ENCODE data around the gene SLC27A4.

The SLC27A4 gene

DNA sequence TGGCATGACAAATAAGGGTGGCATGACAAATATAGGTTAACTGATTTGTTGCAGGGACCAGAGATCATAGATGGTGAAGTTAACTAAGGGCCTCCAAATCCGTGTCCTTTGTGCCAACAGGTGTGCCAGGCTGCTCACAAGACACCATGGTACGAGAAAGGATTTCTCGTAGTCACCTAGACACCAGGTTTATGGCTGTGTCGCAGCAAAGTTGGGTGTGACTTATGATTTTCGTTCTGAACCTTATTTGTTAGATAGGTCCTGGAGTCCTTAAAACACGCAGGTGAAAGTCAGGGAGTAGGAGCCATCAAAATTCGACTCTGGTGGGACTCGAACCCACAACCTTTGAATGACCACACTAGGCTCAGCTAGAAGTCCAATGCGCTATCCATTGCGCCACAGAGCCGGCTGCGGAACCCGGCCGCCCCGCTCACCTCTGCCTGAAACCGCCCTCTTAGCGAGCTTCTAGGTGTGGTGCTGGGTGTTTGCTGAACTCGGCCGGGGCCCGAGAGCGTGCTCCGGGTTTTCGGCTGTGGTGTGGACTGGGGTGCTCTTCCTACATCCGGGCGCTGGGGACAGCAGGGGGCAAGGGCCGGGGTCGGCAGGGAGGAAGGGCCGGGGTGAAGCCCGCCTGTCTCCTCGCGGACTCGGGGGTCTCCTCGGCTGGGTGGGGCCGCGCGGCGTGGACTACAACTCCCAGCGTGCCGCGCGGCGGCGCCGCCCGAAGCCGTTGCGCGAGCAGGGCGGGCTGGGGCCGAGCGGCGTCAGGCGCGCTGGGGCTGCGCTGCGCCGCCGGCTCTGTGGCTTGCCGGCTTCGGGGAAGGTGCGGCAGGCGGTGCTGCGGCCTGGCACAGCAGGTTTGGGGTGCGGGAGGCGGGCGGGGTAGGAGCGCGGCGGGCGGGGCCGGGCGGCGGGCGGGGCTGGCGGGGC is at the start of gene SLC27A4:
Gene SLC27A4, plus strand, starts transcription at position 767 of the 930 bp plus-strand sequence. CDS start 2,606 bp downstream, outside the sequence.
- peak; percentile 82 for DNase-seq

DNA sequence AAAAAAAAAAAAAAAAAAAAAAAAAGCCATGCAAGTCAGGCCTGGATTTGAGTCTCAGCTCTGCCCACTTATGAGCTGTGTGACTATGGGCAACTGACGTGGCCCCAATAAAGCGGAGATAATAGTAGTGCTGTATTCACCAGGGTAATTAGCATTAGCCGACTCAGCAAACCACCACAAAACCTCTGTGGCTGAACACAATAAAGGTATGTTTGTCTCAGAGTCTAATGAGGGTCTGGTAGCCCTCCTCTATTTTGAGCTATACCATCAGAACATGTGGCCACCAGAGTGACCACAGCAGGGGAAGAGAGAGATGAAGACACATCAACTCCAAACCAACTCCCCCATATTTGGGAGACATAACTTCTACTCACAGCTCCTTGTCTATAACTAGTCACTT is 48.3 kb upstream of the SLC27A4 start:
- no peak for DNase-seq

- no peak for DNase-seq
These were observed 47.2 kb upstream of the SLC27A4 start for GRCh38 chr9:128293091-128293490.

DNA sequence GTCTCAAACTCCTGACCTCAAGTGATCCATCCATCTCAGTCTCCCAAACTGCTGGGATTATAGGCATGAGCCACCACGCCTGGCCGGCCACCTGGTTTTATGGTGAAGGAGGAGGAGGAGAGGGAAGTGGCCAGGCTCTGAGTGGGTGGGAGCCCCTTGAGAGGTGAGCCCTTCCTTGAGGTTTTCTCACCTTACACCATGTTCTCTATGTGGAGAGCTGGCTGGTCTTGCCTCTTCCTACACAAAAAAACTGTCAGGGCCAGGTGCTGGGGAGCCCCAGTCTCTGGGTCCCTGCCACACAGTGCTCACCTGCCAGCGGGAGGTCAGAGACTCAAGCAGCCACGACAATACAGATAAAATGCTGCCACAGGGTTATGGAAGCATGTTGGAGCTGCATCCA is 46.2 kb upstream of the SLC27A4 start:
- no peak for DNase-seq

GRCh38 chr9:128296340-128297220 is 43.7 kb upstream of the SLC27A4 start:
- DNase-seq = no peak

DNA sequence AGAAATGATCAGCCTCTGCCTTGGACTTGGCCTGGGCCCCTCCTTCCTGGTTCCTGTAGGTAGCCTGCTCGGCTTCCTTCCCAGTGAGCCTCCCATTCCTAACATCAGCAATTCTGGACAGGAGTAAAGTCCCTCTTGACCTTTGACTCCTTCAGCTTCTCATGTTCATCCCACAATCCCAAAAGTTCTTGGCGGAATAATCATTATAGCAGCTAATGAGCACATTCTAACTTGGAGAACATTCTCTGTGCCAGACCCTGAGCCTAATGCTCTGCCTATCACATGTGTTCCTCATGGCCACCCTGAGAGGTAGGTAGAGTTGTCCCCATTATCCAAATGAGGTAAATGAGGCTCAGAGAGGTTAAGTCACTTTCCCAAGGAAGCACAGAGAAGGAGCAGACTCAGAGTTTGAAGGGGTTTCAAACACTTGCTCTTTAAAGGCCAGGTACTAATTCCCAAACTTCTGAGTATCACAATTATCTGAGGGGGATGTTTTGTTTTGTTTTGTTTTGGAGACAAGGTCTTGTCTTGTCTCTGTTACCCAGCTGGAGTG is 43.0 kb upstream of the SLC27A4 start:
- no peak for DNase-seq

DNA sequence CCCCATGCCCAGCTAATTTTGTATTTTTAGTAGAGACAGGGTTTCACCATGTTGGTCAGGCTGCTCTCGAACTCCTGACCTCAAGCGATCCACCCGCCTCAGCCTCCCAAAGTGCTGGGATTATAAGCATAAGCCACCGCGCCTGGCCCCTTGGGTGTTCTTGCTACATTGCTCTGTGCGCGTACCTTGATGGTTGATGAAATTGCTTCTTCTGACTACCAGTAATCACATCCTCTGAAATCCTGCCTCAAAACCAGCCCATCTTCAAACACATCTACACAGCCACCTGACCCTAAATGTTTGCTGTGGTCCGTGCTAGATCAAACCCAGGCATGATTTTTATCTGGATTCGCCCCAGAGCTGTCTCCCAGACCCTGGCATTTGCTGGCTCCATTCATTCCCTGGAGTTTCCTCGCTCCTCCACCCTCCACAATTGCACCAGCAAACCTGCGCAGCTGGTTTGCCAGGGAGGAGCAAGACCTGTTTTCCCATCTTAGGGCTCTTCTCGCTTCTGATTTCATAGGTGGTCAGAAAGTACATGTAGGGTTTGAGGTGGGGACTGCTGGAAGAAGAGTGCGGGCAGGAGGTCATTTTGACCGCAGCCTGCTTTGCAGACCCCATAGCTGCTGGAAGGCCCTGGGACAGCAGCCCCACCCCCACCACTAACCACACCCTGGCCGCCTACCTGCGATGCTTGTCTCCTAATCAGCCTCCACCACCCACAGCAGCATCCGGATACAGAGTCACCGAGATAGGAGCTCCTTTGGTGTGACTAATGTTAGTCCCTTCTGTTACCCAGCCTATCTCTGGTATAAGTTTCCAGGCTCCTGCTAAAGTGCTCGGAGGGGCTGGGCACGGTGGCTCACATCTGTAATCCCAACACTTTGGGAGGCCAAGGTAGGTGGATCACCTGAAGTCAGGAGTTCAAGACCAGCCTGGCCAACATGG is 41.5 kb upstream of the SLC27A4 start:
- DNase-seq = no peak

DNA sequence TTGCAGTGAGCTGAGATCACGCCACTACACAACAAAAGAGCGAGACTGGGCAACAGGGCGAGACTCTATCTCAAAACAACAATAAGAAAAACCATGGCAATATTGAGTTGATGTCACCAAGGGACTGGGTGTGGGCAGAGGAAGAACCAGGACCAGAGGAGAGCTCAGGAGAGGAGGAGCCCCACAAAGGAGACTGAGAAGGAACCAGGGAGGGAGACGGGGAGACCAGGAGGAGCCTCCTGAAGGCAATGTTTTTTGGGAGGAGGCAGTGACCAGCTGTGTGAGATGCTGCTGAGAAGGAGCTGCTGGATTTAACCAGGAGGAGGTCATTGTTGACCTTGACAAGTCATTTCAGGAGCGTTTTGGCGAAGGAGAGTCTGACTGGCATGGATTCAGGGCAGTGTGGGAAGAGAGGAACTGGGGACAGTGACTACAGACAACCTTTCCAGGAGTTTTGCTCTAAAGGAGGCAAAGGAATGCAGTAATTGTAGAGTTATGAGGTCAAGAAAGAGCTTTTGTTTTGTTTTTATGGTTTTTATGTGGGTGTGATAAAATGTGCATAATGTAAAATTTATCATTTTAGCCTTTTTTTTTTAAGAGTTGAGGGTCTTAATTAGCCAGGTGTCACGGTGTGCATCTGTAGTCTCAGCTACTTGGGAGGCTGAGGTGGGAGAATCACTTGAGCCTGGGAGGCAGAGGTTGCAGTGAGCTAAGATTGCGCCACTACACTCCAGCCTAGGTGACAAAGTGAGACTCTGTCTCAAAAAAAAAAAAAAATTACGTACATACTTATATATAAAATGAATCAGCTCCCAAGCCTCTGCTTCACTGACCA is 36.0 kb upstream of the SLC27A4 start:
- DNase-seq = no peak

- no peak for DNase-seq
These were observed 35.4 kb upstream of the SLC27A4 start for GRCh38 chr9:128304971-128305288.

DNA sequence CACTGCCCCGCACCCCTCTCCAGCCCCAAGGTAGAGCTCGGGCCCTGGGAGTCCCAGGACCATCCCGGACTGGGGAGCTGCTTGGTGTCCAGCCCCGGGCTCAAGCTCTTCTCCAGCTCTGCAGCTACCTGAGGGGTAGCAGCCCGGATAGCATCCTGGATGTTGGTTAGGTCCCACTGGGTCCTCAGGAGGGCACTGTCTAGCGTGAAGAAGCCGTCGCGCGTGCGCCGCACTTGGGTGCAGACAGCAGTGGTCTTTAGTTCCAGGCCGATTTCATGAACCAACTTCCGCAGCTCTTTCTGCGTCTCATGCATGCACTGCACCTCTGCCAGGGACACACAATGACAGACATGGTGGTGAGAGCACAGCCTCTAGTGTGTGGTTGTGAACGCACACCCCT is 30.8 kb upstream of the SLC27A4 start:
- DNase-seq = no peak

GRCh38 chr9:128310461-128310860 is 29.9 kb upstream of the SLC27A4 start:
- DNase-seq = no peak

DNA sequence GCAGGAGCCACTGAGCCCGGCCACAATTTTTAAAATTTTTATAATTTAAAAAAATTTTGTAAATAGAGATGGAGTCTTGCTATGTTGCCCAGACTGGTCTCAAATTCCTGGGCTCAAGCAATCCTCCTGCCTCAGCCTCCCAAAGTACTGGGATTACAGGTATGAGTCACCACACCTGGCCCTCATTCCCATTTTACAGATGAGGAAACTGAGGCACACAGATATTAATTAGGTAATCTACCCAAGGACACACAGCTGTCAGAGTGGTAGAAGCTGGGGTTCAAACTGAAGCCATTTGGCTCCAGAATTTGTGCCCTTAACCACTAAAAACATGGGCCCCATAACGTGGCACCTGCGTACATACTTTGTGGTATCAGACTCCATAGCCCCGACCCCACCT is 25.6 kb upstream of the SLC27A4 start:
- no peak for DNase-seq

- DNase-seq = no peak
These were observed 23.9 kb upstream of the SLC27A4 start for GRCh38 chr9:128316421-128316820.

- DNase-seq = no peak
These were observed 22.7 kb upstream of the SLC27A4 start for GRCh38 chr9:128317629-128318028.

GRCh38 chr9:128321343-128321742 is 19.0 kb upstream of the SLC27A4 start:
- no peak for DNase-seq

DNA sequence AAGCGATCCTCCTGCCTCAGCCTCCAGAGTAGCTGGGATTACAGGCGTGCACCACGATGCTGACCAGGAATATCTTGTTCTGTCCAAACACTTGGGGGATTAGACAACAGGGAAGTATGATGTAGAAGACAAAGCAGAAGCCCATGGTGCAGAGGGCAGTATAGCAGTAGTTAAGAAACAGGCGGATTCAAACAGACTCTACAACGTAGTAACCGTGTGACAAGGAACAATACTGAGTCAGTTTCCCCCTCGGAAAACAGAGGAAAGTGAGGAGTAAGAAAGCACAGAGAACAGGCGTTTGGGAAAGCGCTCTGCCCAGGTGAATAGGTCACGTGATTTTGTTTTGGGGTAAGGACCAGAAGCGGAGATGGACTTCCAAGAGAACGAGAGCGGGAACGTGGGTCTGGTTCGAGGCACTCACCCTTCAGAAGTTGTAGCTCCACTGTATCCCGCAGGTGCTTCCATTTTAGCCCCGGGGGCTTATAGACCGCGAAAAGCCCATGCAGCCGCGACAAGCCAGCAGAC is 18.4 kb upstream of the SLC27A4 start:
- no peak for DNase-seq

DNA sequence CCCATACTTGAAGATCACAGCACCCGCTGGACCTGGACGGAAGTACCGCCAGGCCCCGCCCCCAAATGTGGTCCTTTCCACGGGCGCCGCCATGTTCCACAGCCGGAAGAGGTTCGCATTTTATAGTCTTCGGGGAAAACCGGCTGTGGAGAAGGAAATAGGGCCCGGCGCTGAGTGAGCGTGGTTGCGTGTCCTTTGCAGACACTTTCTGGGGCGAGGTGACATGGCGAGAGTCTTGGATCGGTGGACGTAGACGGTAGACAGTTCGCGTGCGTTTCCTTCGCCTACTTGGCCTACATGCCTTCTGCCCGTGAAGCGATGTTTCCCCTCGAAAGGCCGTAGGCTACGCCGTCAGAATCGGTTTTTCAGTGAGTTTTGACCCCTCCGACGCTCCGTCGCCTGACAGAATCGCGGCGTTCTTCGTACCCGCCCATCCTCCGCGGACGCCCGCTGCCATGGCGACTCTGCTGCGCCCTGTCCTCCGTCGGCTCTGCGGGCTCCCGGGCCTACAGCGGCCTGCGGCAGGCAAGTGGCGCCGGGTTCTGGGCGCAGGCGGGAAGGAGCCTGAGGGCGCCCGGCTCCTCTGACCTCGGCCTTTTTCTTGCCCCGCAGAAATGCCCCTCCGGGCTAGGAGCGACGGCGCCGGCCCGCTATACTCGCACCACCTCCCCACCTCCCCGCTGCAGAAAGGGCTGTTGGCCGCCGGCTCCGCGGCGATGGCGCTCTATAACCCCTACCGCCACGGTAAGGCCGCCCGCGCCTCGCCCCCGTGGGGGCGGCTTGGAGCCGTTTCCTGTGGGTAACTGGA is 17.7 kb upstream of the SLC27A4 start, which contains the start of the genes COQ4 and TRUB2:
Gene COQ4, plus strand, starts transcription at position 436 of the 808 bp plus-strand sequence. Its CDS starts 20 bp downstream, at position 456.
Gene TRUB2, minus strand, starts transcription at position 44 of the 808 bp plus-strand sequence. Its CDS starts 39 bp downstream, at position 5.
- peak; percentile 93 for DNase-seq

GRCh38 chr9:128323212-128323730 is 17.1 kb upstream of the SLC27A4 start:
- peak; percentile 37 for DNase-seq

DNA sequence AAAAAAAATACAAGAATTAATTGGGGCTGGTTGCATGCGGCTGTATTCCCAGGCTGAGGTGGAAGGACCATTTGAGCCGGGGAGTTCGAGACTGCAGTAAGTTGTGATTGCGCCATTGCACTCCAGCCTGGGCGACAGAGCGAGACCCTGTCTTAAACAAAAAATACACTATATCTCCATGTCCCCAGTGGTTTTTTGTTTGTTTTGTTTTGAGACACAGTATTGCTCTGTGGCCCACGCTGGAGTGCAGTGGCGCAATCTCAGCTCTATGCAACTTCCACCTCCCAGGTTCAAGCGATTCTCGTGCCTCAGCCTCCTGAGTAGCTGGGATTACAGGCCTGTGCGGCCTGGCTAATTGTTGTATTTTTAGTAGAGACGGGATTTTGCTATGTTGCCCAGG is 16.5 kb upstream of the SLC27A4 start:
- no peak for DNase-seq

DNA sequence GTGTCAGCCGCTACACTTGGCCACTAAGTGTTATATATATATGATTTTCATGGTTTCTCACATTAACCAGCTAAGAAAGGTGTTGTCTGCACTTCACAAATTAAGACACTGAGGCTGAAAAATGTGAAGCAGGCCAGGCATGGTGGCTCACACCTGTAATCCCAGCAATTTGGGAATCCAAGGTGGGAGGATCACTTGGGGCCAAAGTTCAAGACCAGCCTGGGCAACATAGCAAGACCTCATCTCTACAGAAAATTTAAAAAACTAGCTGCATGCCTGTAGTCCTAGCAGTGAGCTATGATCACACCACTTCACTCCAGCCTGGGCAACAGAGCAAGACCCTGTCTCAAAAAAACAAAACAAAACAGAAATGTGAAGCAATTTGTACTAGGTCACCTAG is 15.9 kb upstream of the SLC27A4 start:
- no peak for DNase-seq
